ENCODE data around the gene KAT2B.

KAT2B gene

GRCh38 chr3:20107722-20108121, 67.5 kb downstream of the KAT2B start:
- Histone ChIP-seq H3K4me3 (ENCODE audit: low read length in 2 of 2) (no peak overlapping the region), H3K27ac (ENCODE audit: low read depth in 2 of 2, low read length in 2 of 2) (no peak overlapping the region), H3K9me3 (ENCODE audit: control insufficient read depth in 2 of 2, low read length in 2 of 2) (no peaks in the 10 kb centered on the region), H3K9ac (ENCODE audit: low read depth in 1 of 2, low read length in 2 of 2) (no peak overlapping the region), H3K4me1 (ENCODE audit: control insufficient read depth in 2 of 2, insufficient read depth in 2 of 2, low read length in 2 of 2) (no peaks in the 10 kb centered on the region), H3K36me3 (ENCODE audit: control insufficient read depth in 2 of 2, insufficient read depth in 2 of 2, low read length in 2 of 2) (peaks cover 11 to 15% of the 10 kb centered on the region in 2 donors), H3K27me3 (ENCODE audit: control insufficient read depth in 2 of 2, insufficient read depth in 2 of 2, low read length in 2 of 2) (no peaks in the 10 kb centered on the region)

- peaks cover 11 to 15% of the 10 kb centered on the region in 2 donors for H3K36me3 ChIP-seq (ENCODE audit: control insufficient read depth in 2 of 2, insufficient read depth in 2 of 2, low read length in 2 of 2)
- H3K27ac ChIP-seq (ENCODE audit: low read depth in 2 of 2, low read length in 2 of 2), result no peak overlapping the region
- no peak overlapping the region for H3K9ac ChIP-seq (ENCODE audit: low read depth in 1 of 2, low read length in 2 of 2)
- no peaks in the 10 kb centered on the region for H3K4me1 ChIP-seq (ENCODE audit: control insufficient read depth in 2 of 2, insufficient read depth in 2 of 2, low read length in 2 of 2)
- H3K9me3 ChIP-seq (ENCODE audit: control insufficient read depth in 2 of 2, low read length in 2 of 2), result no peaks in the 10 kb centered on the region
- H3K27me3 ChIP-seq (ENCODE audit: control insufficient read depth in 2 of 2, insufficient read depth in 2 of 2, low read length in 2 of 2), result no peaks in the 10 kb centered on the region
- no peak overlapping the region for H3K4me3 ChIP-seq (ENCODE audit: low read length in 2 of 2)
Measured at GRCh38 chr3:20108869-20109268, 68.6 kb downstream of the KAT2B start.

GRCh38 chr3:20110826-20111225, 70.6 kb downstream of the KAT2B start:
- Histone ChIP-seq H3K9me3 (ENCODE audit: control insufficient read depth in 2 of 2, low read length in 2 of 2) (no peaks in the 10 kb centered on the region), H3K27me3 (ENCODE audit: control insufficient read depth in 2 of 2, insufficient read depth in 2 of 2, low read length in 2 of 2) (no peaks in the 10 kb centered on the region), H3K9ac (ENCODE audit: low read depth in 1 of 2, low read length in 2 of 2) (no peak overlapping the region), H3K4me1 (ENCODE audit: control insufficient read depth in 2 of 2, insufficient read depth in 2 of 2, low read length in 2 of 2) (no peaks in the 10 kb centered on the region), H3K4me3 (ENCODE audit: low read length in 2 of 2) (no peak overlapping the region), H3K27ac (ENCODE audit: low read depth in 2 of 2, low read length in 2 of 2) (no peak overlapping the region), H3K36me3 (ENCODE audit: control insufficient read depth in 2 of 2, insufficient read depth in 2 of 2, low read length in 2 of 2) (peaks cover 18 to 21% of the 10 kb centered on the region in 2 donors)

GRCh38 chr3:20111836-20112235, 71.6 kb downstream of the KAT2B start:
- H3K36me3 ChIP-seq (ENCODE audit: control insufficient read depth in 2 of 2, insufficient read depth in 2 of 2, low read length in 2 of 2), result peaks cover 20 to 24% of the 10 kb centered on the region in 2 donors
- no peaks in the 10 kb centered on the region for H3K27me3 ChIP-seq (ENCODE audit: control insufficient read depth in 2 of 2, insufficient read depth in 2 of 2, low read length in 2 of 2)
- no peaks in the 10 kb centered on the region for H3K9me3 ChIP-seq (ENCODE audit: control insufficient read depth in 2 of 2, low read length in 2 of 2)
- no peak overlapping the region for H3K4me3 ChIP-seq (ENCODE audit: low read length in 2 of 2)
- no peaks in the 10 kb centered on the region for H3K4me1 ChIP-seq (ENCODE audit: control insufficient read depth in 2 of 2, insufficient read depth in 2 of 2, low read length in 2 of 2)
- H3K27ac ChIP-seq (ENCODE audit: low read depth in 2 of 2, low read length in 2 of 2), result no peak overlapping the region
- no peak overlapping the region for H3K9ac ChIP-seq (ENCODE audit: low read depth in 1 of 2, low read length in 2 of 2)

GRCh38 chr3:20121088-20121487, 80.8 kb downstream of the KAT2B start:
- no peak overlapping the region for H3K9ac ChIP-seq (ENCODE audit: low read depth in 1 of 2, low read length in 2 of 2)
- H3K36me3 ChIP-seq (ENCODE audit: control insufficient read depth in 2 of 2, insufficient read depth in 2 of 2, low read length in 2 of 2), result peaks cover under 1 to 6% of the 10 kb centered on the region in 2 donors
- H3K27me3 ChIP-seq (ENCODE audit: control insufficient read depth in 2 of 2, insufficient read depth in 2 of 2, low read length in 2 of 2), result no peaks in the 10 kb centered on the region
- H3K4me1 ChIP-seq (ENCODE audit: control insufficient read depth in 2 of 2, insufficient read depth in 2 of 2, low read length in 2 of 2), result no peaks in the 10 kb centered on the region
- no peaks in the 10 kb centered on the region for H3K9me3 ChIP-seq (ENCODE audit: control insufficient read depth in 2 of 2, low read length in 2 of 2)
- H3K4me3 ChIP-seq (ENCODE audit: low read length in 2 of 2), result no peak overlapping the region
- no peak overlapping the region for H3K27ac ChIP-seq (ENCODE audit: low read depth in 2 of 2, low read length in 2 of 2)

GRCh38 chr3:20123131-20123652, 82.9 kb downstream of the KAT2B start:
- Histone ChIP-seq H3K9ac (ENCODE audit: low read depth in 1 of 2, low read length in 2 of 2) (no peak overlapping the region), H3K27ac (ENCODE audit: low read depth in 2 of 2, low read length in 2 of 2) (no peak overlapping the region), H3K4me1 (ENCODE audit: control insufficient read depth in 2 of 2, insufficient read depth in 2 of 2, low read length in 2 of 2) (no peaks in the 10 kb centered on the region), H3K4me3 (ENCODE audit: low read length in 2 of 2) (no peak overlapping the region), H3K9me3 (ENCODE audit: control insufficient read depth in 2 of 2, low read length in 2 of 2) (no peaks in the 10 kb centered on the region), H3K27me3 (ENCODE audit: control insufficient read depth in 2 of 2, insufficient read depth in 2 of 2, low read length in 2 of 2) (no peaks in the 10 kb centered on the region), H3K36me3 (ENCODE audit: control insufficient read depth in 2 of 2, insufficient read depth in 2 of 2, low read length in 2 of 2) (peaks cover 0 to 9% of the 10 kb centered on the region in 2 donors)

GRCh38 chr3:20125289-20125688, 85.0 kb downstream of the KAT2B start:
- Histone ChIP-seq H3K27ac (ENCODE audit: low read depth in 2 of 2, low read length in 2 of 2) (no peak overlapping the region), H3K36me3 (ENCODE audit: control insufficient read depth in 2 of 2, insufficient read depth in 2 of 2, low read length in 2 of 2) (peaks cover 0 to 3% of the 10 kb centered on the region in 2 donors), H3K27me3 (ENCODE audit: control insufficient read depth in 2 of 2, insufficient read depth in 2 of 2, low read length in 2 of 2) (no peaks in the 10 kb centered on the region), H3K9ac (ENCODE audit: low read depth in 1 of 2, low read length in 2 of 2) (no peak overlapping the region), H3K4me3 (ENCODE audit: low read length in 2 of 2) (no peak overlapping the region), H3K4me1 (ENCODE audit: control insufficient read depth in 2 of 2, insufficient read depth in 2 of 2, low read length in 2 of 2) (no peaks in the 10 kb centered on the region), H3K9me3 (ENCODE audit: control insufficient read depth in 2 of 2, low read length in 2 of 2) (no peaks in the 10 kb centered on the region)

- no peaks in the 10 kb centered on the region for H3K27me3 ChIP-seq (ENCODE audit: control insufficient read depth in 2 of 2, insufficient read depth in 2 of 2, low read length in 2 of 2)
- no peaks in the 10 kb centered on the region for H3K4me1 ChIP-seq (ENCODE audit: control insufficient read depth in 2 of 2, insufficient read depth in 2 of 2, low read length in 2 of 2)
- no peak overlapping the region for H3K9ac ChIP-seq (ENCODE audit: low read depth in 1 of 2, low read length in 2 of 2)
- no peak overlapping the region for H3K4me3 ChIP-seq (ENCODE audit: low read length in 2 of 2)
- H3K36me3 ChIP-seq (ENCODE audit: control insufficient read depth in 2 of 2, insufficient read depth in 2 of 2, low read length in 2 of 2), result peaks cover 0 to 3% of the 10 kb centered on the region in 2 donors
- H3K27ac ChIP-seq (ENCODE audit: low read depth in 2 of 2, low read length in 2 of 2), result no peak overlapping the region
- no peaks in the 10 kb centered on the region for H3K9me3 ChIP-seq (ENCODE audit: control insufficient read depth in 2 of 2, low read length in 2 of 2)
Measured at GRCh38 chr3:20125897-20126296, 85.7 kb downstream of the KAT2B start.

GRCh38 chr3:20128358-20128757, 88.1 kb downstream of the KAT2B start:
- H3K27me3 ChIP-seq (ENCODE audit: control insufficient read depth in 2 of 2, insufficient read depth in 2 of 2, low read length in 2 of 2), result no peaks in the 10 kb centered on the region
- no peak overlapping the region for H3K4me3 ChIP-seq (ENCODE audit: low read length in 2 of 2)
- no peaks in the 10 kb centered on the region for H3K9me3 ChIP-seq (ENCODE audit: control insufficient read depth in 2 of 2, low read length in 2 of 2)
- no peak overlapping the region for H3K9ac ChIP-seq (ENCODE audit: low read depth in 1 of 2, low read length in 2 of 2)
- H3K4me1 ChIP-seq (ENCODE audit: control insufficient read depth in 2 of 2, insufficient read depth in 2 of 2, low read length in 2 of 2), result no peaks in the 10 kb centered on the region
- H3K27ac ChIP-seq (ENCODE audit: low read depth in 2 of 2, low read length in 2 of 2), result no peak overlapping the region
- peaks cover 0 to 3% of the 10 kb centered on the region in 2 donors for H3K36me3 ChIP-seq (ENCODE audit: control insufficient read depth in 2 of 2, insufficient read depth in 2 of 2, low read length in 2 of 2)

- Histone ChIP-seq H3K36me3 (ENCODE audit: control insufficient read depth in 2 of 2, insufficient read depth in 2 of 2, low read length in 2 of 2) (peaks cover 0 to 3% of the 10 kb centered on the region in 2 donors), H3K27me3 (ENCODE audit: control insufficient read depth in 2 of 2, insufficient read depth in 2 of 2, low read length in 2 of 2) (no peaks in the 10 kb centered on the region), H3K4me1 (ENCODE audit: control insufficient read depth in 2 of 2, insufficient read depth in 2 of 2, low read length in 2 of 2) (no peaks in the 10 kb centered on the region), H3K27ac (ENCODE audit: low read depth in 2 of 2, low read length in 2 of 2) (no peak overlapping the region), H3K9me3 (ENCODE audit: control insufficient read depth in 2 of 2, low read length in 2 of 2) (no peaks in the 10 kb centered on the region), H3K9ac (ENCODE audit: low read depth in 1 of 2, low read length in 2 of 2) (no peak overlapping the region), H3K4me3 (ENCODE audit: low read length in 2 of 2) (no peak overlapping the region)
Measured at GRCh38 chr3:20130106-20130505, 89.9 kb downstream of the KAT2B start.

- Histone ChIP-seq H3K4me3 (ENCODE audit: low read length in 2 of 2) (no peak overlapping the region), H3K27me3 (ENCODE audit: control insufficient read depth in 2 of 2, insufficient read depth in 2 of 2, low read length in 2 of 2) (no peaks in the 10 kb centered on the region), H3K9ac (ENCODE audit: low read depth in 1 of 2, low read length in 2 of 2) (no peak overlapping the region), H3K36me3 (ENCODE audit: control insufficient read depth in 2 of 2, insufficient read depth in 2 of 2, low read length in 2 of 2) (peaks cover 0 to 7% of the 10 kb centered on the region in 2 donors), H3K27ac (ENCODE audit: low read depth in 2 of 2, low read length in 2 of 2) (no peak overlapping the region), H3K9me3 (ENCODE audit: control insufficient read depth in 2 of 2, low read length in 2 of 2) (no peaks in the 10 kb centered on the region), H3K4me1 (ENCODE audit: control insufficient read depth in 2 of 2, insufficient read depth in 2 of 2, low read length in 2 of 2) (no peaks in the 10 kb centered on the region)
Measured at GRCh38 chr3:20136231-20136630, 96.0 kb downstream of the KAT2B start.

All from mucosa of rectum (tissue), 2 donors.